Measurements from ENCODE around the gene APC2.

- TF ChIP-seq CTCF (IDR thresholded peaks at IDR 0.05; ENCODE audit: low read depth, low read length): no peak
- TF ChIP-seq EZH2phosphoT487 (IDR thresholded peaks at IDR 0.05; ENCODE audit: low read depth): no peak
Observed at GRCh38 chr19:1446713-1447481, 3.0 kb upstream of the APC2 start.
